GM19397 (cell line): Measurements from ENCODE around the gene DUSP23.
A peak's percentile ranks its signal among the peaks of the same experiment; 100 is the strongest.

Experiments
- ATAC-seq: cut with Tn5 transposase; IDR thresholded peaks from one replicate; pipeline ENCODE4 v1.9.1; 2021; ENCODE audit warnings: mild to moderate bottlenecking, moderate library complexity; ENCODE audit not compliant: unreplicated experiment

DUSP23 gene

DNA sequence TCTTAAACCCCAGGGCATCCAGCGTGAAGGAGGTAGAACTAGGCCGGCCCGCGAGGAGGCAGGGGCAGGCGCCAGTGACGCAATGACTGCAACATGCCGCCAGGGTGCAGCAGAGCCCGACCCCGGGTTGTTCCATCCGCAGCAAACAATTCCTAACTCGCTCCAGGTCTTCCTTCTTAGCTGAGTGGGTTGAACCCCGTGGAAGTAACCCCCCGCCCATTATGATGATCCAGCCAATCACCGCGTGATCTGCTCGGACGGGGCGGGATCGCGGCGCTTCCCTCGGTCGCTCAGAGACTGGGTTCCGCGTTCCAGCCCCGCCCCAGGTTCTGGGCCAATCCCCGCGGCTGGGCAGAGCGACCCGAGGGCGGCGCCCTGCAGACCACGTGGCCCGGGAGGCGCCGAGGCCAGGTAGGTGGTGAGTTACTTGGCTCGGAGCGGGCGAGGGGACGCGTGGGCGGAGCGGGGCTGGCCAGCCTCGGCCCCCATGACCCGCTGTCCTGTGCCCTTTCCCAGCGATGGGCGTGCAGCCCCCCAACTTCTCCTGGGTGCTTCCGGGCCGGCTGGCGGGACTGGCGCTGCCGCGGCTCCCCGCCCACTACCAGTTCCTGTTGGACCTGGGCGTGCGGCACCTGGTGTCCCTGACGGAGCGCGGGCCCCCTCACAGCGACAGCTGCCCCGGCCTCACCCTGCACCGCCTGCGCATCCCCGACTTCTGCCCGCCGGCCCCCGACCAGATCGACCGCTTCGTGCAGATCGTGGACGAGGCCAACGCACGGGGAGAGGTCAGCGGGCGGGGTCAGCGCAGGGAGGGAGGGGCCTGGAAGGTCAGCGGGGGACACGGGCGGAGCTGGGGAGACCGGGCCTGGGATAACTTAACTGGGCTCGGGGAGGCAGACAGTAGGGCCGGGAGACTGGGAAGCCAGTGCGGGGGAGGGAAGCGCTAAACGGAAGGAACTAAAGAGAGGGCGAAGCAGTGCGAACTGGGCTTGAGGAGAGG lies at the start of gene DUSP23:
Gene DUSP23 (plus strand): TSS at position 380 of the 1,000 bp plus-strand sequence. CDS start 139 bp downstream, at position 519.
- peak; percentile 99 for ATAC-seq

DNA sequence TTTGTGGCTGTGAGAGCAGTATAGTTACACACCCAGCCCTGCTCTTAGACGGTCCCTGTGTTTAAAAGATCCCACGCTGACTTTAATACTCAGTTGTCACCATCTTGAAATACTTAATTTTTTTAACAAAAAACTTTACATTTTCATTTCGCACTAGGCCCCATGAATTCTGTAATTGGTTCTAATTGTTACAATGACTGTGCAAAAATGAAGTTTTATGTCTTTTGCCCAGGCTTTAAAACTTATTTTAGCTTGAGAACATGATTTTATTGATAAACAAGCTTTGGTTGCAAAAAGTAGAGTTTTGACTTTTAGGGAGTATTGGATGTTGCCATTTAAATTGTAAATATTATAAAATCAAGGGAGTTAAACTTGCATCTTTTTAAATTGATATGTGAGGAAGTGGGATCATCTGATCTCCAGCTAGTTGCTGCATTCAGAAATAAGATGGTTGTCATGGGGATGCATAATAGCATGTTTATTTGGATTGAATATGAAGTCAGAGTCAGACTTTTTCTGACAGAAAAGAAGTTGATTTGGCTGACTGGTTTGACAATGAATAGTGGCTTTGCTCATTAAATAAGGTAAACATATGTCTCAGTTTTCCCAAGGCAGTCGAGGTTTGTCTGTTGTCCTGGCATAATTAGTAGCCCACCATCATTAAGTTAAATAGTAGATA lies 43.4 kb upstream of the DUSP23 start:
- no peak for ATAC-seq

DNA sequence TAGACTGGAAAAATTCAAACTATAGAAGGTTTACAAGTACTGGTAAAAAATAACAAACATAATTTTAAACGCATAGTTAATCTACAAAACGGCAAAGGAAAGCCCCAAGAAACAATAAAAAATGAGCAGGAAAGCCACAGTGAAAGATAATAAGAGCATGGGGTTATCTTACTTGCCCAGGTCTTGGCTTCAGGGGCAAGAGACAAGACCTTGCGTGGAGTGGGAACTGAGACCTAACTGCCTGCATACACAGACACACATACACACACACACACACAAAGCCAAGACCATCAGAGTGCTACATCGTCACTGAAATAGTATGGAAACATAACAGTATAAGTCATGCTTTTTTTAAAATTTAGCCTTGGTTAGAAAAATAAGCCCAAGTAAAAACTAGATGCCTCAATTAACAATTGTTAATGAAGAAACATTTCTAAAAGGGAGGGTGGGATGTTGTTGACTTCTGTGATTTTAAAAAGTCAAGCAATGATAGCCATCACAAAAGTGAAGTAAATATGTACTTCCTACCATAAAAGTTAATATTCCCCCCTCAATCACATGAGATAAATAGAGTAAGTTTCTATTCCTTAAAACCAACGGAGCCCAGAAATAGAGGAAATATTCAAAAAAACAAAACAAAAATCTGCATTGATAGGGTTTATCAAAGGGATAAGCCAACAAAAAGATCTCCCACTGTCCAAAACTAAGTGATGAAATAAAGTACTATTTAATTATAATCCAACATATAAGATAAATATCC lies 36.9 kb upstream of the DUSP23 start:
- no peak for ATAC-seq

DNA sequence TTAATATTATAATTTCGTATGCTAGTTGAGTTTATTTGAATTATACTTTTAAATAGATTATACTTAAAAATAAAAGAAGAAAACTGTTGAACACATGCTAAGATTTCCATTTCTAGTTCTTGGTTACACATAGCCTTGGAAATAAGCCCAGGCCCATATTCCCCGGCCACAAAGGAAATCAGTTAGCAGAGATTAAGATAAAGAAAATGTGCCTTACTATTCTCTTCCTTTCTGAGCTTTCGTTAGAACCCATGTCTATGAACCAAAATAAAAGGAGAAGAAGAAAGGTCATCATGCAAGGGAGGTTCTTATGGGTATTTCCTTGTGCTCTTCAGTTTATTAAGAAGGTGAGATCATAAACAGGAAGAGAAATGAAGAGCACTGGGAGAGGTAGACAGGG lies 34.1 kb upstream of the DUSP23 start:
- ATAC-seq: no peak

DNA sequence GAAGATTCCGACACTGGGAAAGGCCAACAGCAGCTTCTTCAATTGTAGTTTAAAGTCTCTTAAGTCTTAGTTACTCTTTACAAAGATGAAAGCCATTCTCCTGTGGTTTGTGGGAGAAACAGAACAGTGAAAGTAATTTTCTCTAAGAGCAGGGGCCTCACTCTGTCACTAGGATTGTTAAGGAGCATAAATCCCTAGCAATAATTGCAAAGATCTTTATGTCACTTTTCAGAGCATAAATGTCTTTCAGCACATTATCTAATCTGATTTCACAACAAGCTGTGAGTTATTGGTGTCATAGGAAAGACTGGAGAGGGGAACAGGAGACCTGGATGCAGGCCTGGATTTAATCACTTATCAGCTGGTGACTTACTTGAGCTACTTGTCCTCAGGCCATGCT lies 32.4 kb upstream of the DUSP23 start:
- ATAC-seq: no peak

DNA sequence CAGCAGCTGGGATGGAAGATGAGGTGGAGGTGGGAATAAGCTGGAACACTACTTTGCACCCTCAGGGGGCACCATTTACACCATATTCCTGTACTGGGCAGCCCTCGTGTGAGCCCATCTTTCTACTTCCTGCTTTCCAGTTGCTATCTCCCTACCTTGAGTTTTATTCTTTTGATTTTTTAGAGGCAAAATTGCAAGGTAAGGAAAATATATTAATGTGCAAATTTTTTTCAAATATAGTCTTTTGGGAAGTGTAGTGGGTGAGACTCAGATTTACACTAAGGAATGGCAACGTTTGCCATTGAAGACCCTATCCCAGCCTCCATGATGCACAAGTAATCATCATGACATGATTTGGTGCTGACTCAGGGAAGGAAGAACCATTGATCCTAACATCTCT lies 31.1 kb upstream of the DUSP23 start:
- ATAC-seq: no peak

DNA sequence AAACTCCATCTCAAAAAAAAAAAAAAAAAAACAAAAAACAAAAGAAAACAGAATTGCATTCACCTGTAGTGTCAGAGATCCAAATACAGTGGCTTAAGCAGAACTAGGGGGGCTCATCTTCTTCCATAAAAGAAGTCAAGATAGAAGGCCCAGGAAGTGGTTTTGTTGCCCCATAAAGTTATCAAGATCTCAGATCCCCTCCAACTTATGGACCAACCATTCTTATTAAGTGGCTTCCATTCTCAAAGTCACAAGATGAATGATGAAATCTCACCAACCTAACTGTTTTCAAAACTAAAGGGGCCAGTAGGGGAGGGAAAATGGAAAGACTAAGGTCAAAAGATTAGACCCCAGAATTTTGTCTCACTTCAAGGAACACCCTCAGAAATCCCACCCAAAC lies 30.1 kb upstream of the DUSP23 start:
- ATAC-seq: no peak

DNA sequence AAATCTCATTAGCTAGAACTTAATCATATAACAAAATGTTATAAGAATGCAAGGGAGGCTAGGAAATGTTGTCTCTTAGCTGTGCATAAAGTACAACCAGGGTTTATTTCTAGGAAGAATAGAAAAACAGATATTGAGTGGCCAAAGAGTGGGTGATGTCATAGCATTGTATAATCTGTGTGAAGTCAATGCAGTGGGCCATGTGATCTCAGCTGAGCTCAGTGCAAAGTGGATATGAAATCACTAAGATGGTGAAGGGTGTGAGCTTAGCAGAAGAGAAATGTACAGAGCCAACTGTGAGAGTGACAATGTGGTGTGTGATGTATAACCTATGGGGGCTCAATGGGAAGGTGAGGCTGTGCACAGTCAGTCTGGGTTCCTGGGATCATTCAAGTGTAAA lies 29.7 kb upstream of the DUSP23 start:
- ATAC-seq: no peak

DNA sequence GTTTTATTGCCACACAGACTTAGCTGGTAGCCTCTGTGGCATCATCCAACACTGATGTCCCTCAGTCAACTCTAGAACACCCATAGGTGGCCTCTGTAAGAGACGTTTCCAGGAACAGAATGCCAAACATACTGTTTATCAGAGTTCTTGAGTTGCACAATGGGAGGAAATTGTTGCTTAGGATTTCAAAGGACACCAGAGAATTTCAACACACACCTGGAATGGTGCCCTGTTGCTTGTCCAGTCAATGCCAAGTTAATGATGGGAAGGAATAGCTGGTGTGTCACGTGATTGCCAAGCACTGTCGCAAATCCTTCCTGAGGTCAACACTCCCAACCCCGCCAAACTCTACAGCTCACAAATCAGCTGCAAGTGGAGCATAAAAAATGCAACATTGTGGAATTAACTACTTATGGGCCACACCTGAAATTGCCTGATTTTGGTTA lies 28.6 kb upstream of the DUSP23 start:
- no peak for ATAC-seq

DNA sequence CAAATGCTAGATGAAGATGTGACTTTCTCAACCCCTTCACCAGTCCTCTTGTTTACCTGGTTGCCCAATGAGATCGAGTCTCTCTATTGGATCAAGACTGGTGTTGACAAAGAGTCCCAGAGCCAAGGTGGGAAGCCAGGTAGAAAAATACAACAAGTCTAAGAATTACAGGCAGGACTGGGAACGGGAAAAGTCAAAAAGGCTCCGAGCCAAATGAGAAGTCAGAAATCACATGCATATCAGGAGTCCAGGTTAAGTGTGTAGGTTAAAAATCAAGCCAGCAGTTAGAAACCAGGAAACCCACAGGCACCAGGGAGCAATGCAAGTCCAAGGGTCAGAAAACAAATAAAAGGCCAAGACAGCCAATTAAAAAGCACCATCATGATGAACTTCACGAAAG lies 27.4 kb upstream of the DUSP23 start:
- no peak for ATAC-seq

DNA sequence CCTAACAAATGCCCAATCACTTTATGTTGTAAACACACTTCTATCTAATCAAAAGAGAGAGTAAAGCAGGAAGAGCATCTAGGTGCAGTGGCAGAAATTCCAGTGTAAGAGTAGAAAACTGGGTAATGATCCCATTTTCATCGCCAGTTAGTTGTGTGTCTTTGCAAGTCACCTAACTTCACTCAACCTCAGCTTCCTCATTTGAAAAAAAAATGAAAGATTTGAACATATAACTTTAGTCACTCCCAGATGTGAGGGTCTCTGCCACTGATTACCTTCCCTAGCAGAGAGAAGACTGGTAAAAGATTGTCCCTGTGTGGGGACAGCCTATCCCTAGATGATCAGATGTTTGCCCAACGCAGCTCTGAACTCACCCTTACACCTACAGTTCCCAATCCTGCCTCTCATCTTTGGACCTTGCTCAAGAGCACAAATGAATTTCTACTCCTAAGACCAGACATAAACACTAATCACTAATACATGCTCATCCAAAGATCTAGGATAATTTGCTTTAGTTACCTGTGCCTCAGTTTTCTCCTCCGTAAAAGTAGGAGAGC lies 25.2 kb upstream of the DUSP23 start:
- ATAC-seq: no peak

DNA sequence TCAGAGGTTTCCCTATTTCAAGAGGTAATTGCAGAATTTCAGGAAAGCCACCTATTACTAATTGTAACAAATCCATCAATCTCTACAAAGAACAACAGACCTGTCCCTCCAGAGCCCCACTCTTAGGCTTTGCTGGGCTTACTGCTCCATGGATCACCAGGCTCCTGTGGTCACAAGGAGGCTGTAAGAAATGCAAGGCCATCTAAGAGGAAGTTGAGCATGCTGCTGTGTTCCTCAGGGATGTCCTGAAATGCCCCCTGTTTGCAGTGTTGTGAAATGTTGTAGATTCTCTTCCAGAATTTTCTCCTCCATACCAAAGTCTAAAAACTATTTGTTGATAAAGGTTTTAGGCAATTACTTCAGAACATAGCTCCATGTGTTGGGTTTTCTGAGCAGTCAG lies 24.4 kb upstream of the DUSP23 start:
- ATAC-seq: no peak

DNA sequence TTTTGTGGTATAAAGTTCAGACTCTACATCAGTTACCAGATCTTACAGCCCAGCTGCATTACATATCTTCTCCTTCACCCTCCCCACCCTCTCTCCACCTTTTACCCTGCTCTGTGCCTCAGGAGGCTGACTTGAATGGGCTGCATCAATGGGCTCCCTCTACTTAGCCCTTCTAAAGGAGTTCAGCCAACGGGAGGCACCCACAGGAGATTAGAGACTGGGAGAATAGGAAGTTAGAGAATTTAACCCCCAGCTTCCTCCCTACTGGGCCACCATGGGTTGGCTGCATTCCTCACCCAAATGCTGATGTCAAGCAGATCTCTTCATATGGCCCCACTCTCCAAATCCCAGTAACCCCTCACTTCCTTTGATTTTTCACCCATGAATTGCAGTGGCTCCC lies 17.1 kb upstream of the DUSP23 start:
- ATAC-seq: no peak

DNA sequence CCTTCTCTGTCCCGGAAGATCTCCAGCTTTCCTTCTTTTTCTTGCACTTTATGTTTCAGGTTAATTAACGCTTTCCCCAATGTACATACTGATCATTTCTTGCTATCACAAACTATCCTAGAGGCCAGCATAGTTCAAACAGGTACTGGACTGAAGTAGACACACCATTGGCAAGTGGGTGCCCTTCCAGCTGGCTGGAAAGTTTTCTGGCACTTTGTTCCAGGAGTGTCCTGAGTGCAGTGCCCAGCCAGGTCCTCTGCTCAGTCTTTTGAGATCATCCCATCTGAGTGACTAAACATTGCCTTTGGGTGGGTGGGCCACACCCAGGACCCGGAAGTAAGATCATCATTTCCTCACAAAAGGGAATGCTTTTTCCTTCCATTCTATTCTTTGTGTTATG lies 15.0 kb upstream of the DUSP23 start:
- no peak for ATAC-seq

DNA sequence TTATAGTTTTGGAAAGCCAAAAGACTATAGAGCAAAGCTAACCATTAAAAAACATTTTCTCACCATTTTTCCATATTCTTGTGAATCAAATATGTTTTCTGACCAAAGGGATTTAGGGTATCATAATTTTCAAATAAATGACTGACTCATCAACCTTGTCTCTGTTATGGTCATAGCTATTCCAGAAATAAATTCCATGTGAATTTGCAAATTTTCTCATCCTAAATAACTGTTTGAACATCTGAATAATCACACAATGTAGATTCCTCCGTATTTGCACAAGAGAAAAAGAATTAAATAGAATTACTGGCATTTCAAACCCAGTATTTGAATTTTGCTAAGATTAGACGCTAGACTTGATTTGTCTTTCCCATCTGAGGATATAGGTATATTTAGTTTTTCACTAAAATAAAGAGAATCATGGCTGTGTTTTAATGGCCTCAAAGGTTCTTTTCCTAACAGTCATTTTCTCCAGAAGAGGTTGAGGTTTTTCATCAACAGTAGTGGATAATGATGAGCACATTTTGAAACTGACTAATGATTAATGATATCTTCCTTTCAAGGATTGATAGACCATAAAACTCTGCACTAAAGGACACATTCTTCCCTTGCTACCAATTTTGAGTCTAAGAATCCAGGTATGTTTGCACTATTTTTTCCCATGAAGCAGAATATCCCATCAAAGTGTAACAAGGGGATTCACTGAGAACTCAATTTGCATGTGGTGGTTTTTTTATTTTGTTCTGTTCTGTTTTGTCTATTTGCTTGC lies 9.5 kb upstream of the DUSP23 start:
- no peak for ATAC-seq

DNA sequence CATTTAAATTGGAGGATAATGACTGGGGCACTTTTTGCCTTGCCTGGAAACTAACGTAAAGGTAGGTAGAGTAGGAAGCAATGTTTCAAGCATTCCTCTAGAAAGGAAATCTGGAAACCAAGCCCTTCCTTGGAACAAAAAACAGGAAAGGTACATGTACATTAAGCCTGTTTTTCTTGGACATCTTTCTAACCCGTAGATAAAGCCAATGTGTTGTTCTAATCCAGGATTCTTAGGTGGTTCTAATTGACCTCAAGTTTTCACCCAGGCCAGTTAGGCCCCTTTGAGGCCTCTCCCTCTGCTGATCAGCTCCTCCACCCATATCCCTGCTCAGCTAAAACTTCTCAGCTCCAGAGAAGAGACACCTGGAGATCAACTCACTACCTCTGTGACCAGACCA lies 6.3 kb upstream of the DUSP23 start:
- ATAC-seq: no peak

DNA sequence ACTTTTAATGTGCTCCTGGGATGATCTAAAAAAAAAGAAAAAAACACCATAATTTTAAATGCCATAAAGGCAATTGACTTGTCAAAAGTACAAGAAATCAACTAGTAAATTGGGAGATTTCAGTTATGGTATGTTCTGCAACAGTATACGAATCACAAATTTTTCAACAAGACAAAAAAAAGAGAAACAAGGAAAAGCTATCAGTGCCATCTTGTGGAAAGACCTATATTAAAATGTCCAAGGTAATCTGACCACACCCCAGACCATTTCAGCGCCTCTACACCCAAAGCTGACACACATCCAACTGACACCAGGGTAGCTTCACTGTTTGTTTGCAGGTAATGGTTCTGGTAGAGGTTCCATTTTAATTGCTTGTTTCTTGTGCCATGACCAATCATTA lies 5.0 kb upstream of the DUSP23 start:
- ATAC-seq: no peak

DNA sequence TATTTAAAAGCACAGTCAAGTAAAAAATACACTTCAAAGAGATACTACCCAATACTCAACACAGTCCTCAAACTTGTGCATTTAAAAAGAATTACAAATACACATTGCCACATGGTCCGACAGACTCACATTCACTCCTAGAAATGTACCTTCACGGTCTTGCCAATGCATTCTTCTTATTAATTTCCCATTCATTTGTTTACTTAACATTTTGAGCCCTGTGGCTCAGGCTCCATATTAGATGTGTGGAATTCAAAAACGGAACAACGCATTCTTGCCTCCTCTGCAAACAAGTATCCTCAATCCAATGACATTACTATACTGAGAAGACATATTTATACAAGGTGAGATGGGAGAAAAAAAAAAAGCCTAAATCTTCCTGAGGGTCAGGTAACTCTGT lies 2.5 kb upstream of the DUSP23 start:
- ATAC-seq: no peak

DNA sequence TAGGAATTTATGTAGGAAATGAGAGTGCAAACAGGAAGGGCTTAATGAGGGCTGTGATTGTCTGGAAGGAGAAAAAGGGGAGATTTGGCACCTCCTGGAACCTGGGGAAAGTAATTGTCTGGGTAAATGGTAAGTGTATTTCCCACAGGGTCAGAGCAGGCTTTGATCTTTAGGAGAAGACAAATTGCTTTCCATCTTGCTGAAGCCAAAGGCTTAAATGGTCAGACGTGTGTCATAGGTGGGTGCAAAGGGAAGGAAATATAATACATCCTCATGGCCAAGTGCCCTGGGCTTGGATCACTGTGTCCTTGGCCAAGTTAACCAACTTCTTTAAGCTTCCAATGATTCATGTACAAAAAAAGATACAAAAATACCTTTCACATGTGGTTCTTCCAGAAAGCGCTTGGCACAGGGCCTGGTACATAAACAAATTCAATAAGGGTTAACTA lies 1.3 kb upstream of the DUSP23 start:
- no peak for ATAC-seq

DNA sequence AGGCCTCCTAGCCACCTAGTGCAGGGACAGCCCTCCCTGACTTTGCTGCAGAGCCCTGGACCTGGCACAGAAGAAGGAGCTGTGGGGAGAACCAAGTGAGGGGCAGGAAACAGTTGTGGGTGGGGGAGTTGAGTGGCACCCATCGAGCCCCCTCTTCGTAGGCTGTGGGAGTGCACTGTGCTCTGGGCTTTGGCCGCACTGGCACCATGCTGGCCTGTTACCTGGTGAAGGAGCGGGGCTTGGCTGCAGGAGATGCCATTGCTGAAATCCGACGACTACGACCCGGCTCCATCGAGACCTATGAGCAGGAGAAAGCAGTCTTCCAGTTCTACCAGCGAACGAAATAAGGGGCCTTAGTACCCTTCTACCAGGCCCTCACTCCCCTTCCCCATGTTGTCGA lies 1.2 kb downstream of the DUSP23 start:
- ATAC-seq: no peak
